Loucy (cell line): ENCODE data around the gene MYDGF.

ENCODE experiments used
- H2AFZ ChIP-seq: fragments of 200-600 bp; sonication (generic); 2 replicates; pipeline ENCODE4 v1.6.0; 2016; ENCODE audit warnings: antibody characterized with exemption, mild to moderate bottlenecking, low read length, moderate library complexity
- H3F3A ChIP-seq: fragments of 200-600 bp; 2 replicates; pipeline ENCODE4 v1.6.0; 2016; ENCODE audit warnings: antibody characterized with exemption, low read depth, mild to moderate bottlenecking
- H3K27me3 ChIP-seq: fragments of 200-600 bp; sonication (generic); 2 replicates; pipeline ENCODE4 v1.6.1; 2014; ENCODE audit warnings: low read length, mild to moderate bottlenecking; ENCODE audit not compliant: insufficient read depth, poor library complexity, severe bottlenecking
- H3K36me3 ChIP-seq: fragments of 200-600 bp; sonication (generic); 2 replicates; pipeline ENCODE4 v1.6.1; 2016; ENCODE audit warnings: low read length; ENCODE audit not compliant: insufficient read depth
- H3K4me1 ChIP-seq: fragments of 200-600 bp; sonication (generic); 2 replicates; pipeline ENCODE4 v1.5.1; 2014; ENCODE audit warnings: low read length, mild to moderate bottlenecking; ENCODE audit not compliant: insufficient read depth, poor library complexity, severe bottlenecking
- H3K4me2 ChIP-seq: fragments of 200-600 bp; sonication (generic); 2 replicates; pipeline ENCODE4 v1.6.0; 2014; ENCODE audit warnings: antibody characterized with exemption, low read length, low read depth, mild to moderate bottlenecking; ENCODE audit not compliant: poor library complexity, severe bottlenecking
- H3K4me3 ChIP-seq: fragments of 200-600 bp; sonication (generic); 2 replicates; pipeline ENCODE4 v1.5.1; 2014; ENCODE audit warnings: low read length, mild to moderate bottlenecking, mixed read lengths; ENCODE audit not compliant: poor library complexity, severe bottlenecking
- H3K79me2 ChIP-seq: fragments of 200-600 bp; sonication (generic); 2 replicates; pipeline ENCODE4 v1.6.1; 2014; ENCODE audit warnings: low read length; ENCODE audit not compliant: insufficient read depth
- H3K9ac ChIP-seq: fragments of 200-600 bp; sonication (generic); 2 replicates; pipeline ENCODE4 v1.6.0; 2014; ENCODE audit warnings: mild to moderate bottlenecking, low read depth, low read length, moderate library complexity; ENCODE audit not compliant: poor library complexity, severe bottlenecking
- H3K9me2 ChIP-seq: fragments of 200-600 bp; sonication (generic); replicated peaks from 2 replicates; pipeline ENCODE4 v1.6.1; 2016; ENCODE audit warnings: low read depth, low read length, mixed read lengths
- H3K9me3 ChIP-seq: fragments of 200-600 bp; sonication (generic); 2 replicates; pipeline ENCODE4 v1.6.1; 2014; ENCODE audit warnings: mild to moderate bottlenecking, antibody characterized with exemption, low read length, low read depth; ENCODE audit not compliant: insufficient read depth
- H4K20me1 ChIP-seq: fragments of 200-600 bp; sonication (generic); 2 replicates; pipeline ENCODE4 v1.6.0; 2014; ENCODE audit warnings: antibody characterized with exemption, low read length, mild to moderate bottlenecking; ENCODE audit not compliant: insufficient read depth, poor library complexity, severe bottlenecking
- CTCF ChIP-seq: fragments of 200-600 bp; sonication (generic); conservative IDR thresholded peaks from 2 replicates; pipeline ENCODE4 v1.5.1; 2014; ENCODE audit warnings: mild to moderate bottlenecking, antibody characterized with exemption, low read length
- EZH2phosphoT487 ChIP-seq: fragments of 200-600 bp; IDR thresholded peaks from 2 replicates; pipeline ENCODE4 v1.6.1; 2018; ENCODE audit warnings: antibody characterized with exemption, mild to moderate bottlenecking, moderate library complexity, borderline replicate concordance

Gene MYDGF

DNA sequence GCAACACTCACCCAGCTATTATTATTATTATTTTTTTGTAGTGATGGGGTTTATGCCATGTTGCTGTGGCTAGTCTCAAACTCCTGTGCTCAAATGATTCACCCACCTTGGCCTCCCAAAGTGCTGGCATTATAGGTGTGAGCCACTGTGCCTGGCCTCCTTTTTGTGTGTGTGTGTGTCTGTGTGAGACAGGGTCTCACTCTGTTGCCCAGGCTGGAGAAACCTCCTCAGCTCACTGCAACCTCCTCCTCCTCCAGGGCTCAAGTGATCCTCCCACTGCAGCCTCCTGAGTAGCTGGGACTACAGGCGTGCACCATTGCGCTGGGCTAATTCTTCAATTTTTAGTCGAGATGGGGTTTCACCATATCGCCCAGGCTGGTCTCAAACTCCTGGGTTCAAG lies 3.6 kb upstream of the MYDGF start:
- no peak overlapping the region for H2AFZ ChIP-seq
- H3K4me3 ChIP-seq, result no peak overlapping the region
- no peaks in the 10 kb centered on the region for H3K36me3 ChIP-seq
- peaks cover 10% of the 10 kb centered on the region; the same call in 1 of the 2 replicates for H3F3A ChIP-seq
- no peaks in the 10 kb centered on the region for H3K27me3 ChIP-seq
- peaks cover 4% of the 10 kb centered on the region for H3K4me1 ChIP-seq
- H3K9ac ChIP-seq, result no peak overlapping the region
- H3K4me2 ChIP-seq, result no peak overlapping the region
- peaks cover 13% of the 10 kb centered on the region for H3K79me2 ChIP-seq
- TF ChIP-seq CTCF (no peak), EZH2phosphoT487 (no peak)
- peaks cover 6% of the 10 kb centered on the region for H4K20me1 ChIP-seq
- no peaks in the 10 kb centered on the region for H3K9me2 ChIP-seq
- H3K9me3 ChIP-seq, result no peaks in the 10 kb centered on the region

DNA sequence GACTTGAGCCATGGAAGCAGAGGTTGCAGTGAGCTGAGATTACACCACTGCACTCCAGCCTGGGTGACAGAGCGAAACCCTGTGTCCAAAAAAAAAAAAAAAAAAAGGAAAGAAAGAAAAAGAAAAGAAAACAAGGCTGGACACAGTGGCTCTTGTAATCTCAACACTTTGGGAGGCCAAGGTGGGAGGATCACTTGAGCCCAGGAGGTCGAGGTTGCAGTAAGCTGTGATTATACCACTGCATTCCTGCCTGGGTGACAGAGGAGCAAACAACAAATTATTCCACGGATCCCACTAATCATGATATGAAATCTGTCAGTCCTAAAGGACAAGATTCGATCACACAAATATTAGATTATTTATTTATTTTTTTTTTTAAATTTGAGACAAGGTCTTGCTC lies 3.1 kb upstream of the MYDGF start:
- peaks cover 18% of the 10 kb centered on the region for H3K79me2 ChIP-seq
- no peak for TF ChIP-seq CTCF
- TF ChIP-seq EZH2phosphoT487, result no peak
- no peak overlapping the region for H3K4me2 ChIP-seq
- peaks cover 9% of the 10 kb centered on the region for H3K4me1 ChIP-seq
- no peaks in the 10 kb centered on the region for H3K27me3 ChIP-seq
- H4K20me1 ChIP-seq, result peaks cover 8% of the 10 kb centered on the region
- H3K36me3 ChIP-seq, result no peaks in the 10 kb centered on the region
- H3F3A ChIP-seq, result peaks cover 10% of the 10 kb centered on the region; the same call in 1 of the 2 replicates
- H3K4me3 ChIP-seq, result no peak overlapping the region
- H3K9ac ChIP-seq, result no peak overlapping the region
- H3K9me2 ChIP-seq, result no peaks in the 10 kb centered on the region
- H3K9me3 ChIP-seq, result no peaks in the 10 kb centered on the region
- no peak overlapping the region for H2AFZ ChIP-seq

DNA sequence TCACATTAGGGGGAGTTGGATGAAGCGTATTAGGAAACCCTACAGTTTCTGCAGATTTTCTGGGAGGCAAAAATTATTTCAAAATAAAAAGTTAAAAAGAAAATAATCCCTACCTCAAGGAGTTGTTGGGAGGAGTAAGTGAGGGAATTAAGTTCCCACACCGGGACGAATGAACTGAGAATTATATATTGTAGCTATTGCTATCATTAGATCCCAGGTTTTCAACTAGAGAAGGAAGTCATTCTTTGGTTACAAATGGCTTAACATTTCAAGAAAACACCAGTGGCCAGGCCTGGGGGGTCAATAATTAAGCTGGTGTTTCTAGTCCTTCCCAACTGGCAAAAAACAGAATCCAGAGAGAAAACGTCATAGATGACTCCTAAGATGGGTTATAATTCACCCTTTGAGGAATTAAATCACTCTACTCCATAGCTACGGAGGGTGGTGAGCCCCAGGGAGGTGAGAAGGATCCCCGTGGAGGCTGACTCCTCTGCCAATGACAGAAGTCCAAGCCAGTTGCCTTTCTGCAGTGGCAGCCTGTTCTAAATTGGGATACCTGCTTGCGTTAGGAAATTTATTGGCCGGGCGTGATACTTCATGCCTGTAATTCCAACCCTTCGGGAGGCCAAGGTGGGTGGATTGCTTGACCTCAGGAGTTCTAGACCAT lies 1.2 kb upstream of the MYDGF start:
- 0 out of 2 replicates have a peak overlapping the region, but pooled peaks have one; percentile 67 for H2AFZ ChIP-seq
- no peak for TF ChIP-seq CTCF
- TF ChIP-seq EZH2phosphoT487, result no peak

More for the DNA sequence above, 1.2 kb upstream of the MYDGF start:
- H3K4me1 ChIP-seq, result peaks cover 10% of the 10 kb centered on the region
- H3F3A ChIP-seq, result peaks cover 10% of the 10 kb centered on the region; the same call in 1 of the 2 replicates
- no peaks in the 10 kb centered on the region for H3K36me3 ChIP-seq
- no peak overlapping the region for H3K4me2 ChIP-seq
- peaks cover 21% of the 10 kb centered on the region for H3K79me2 ChIP-seq
- no peaks in the 10 kb centered on the region for H3K9me2 ChIP-seq
- no peak overlapping the region for H3K9ac ChIP-seq
- H4K20me1 ChIP-seq, result peaks cover 9% of the 10 kb centered on the region
- no peaks in the 10 kb centered on the region for H3K27me3 ChIP-seq
- no peaks in the 10 kb centered on the region for H3K9me3 ChIP-seq
- H3K4me3 ChIP-seq, result no peak overlapping the region
